ENCODE measurements around the gene DNAH11. TPM values are rescaled to one million over a fixed set of nuclear protein-coding genes. Genes with fewer than 3 reads are reported as not detected.

DNAH11 gene
- total RNA-seq, 1 experiment from 2014 or later: 1.6 TPM

DNA sequence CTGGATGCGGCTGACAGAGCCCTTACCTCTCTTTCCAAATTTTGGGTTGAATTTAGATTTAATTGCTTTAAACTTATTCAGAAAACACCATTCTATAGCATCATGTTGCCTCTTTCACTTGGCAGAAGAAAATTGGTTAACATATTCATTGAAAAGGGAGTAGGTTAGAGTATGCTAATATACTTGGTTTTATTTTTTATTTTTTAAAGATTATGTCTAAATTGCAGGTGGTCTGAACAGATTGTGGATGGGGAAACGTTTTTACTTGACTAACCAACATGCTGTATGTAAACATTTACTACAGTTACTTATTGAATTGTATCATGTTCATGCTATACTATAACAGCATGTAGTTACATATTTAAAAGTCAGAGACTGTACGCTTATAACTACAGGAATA, 65.6 kb downstream of the DNAH11 start:
- H2AFZ ChIP-seq (ENCODE audit: low read length): no peak overlapping the region
- no peak for TF ChIP-seq EZH2 (IDR thresholded peaks at IDR 0.05; ENCODE audit: low read length, unreplicated experiment)
- TF ChIP-seq, protein P1, sequence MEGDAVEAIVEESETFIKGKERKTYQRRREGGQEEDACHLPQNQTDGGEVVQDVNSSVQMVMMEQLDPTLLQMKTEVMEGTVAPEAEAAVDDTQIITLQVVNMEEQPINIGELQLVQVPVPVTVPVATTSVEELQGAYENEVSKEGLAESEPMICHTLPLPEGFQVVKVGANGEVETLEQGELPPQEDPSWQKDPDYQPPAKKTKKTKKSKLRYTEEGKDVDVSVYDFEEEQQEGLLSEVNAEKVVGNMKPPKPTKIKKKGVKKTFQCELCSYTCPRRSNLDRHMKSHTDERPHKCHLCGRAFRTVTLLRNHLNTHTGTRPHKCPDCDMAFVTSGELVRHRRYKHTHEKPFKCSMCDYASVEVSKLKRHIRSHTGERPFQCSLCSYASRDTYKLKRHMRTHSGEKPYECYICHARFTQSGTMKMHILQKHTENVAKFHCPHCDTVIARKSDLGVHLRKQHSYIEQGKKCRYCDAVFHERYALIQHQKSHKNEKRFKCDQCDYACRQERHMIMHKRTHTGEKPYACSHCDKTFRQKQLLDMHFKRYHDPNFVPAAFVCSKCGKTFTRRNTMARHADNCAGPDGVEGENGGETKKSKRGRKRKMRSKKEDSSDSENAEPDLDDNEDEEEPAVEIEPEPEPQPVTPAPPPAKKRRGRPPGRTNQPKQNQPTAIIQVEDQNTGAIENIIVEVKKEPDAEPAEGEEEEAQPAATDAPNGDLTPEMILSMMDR (conservative IDR thresholded peaks at IDR 0.05; ENCODE audit: low read depth, low read length): no peak
- TF ChIP-seq EZH2phosphoT487 (IDR thresholded peaks at IDR 0.05; ENCODE audit: borderline replicate concordance, low read length): no peak
- no TSS peak for BruUV-seq (replicated peaks)

GRCh38 chr7:21611129-21611528, 68.3 kb downstream of the DNAH11 start:
- Histone ChIP-seq H2AFZ (ENCODE audit: low read length) (no peak overlapping the region), H3K9ac (ENCODE audit: low read length) (no peak overlapping the region), H3K79me2 (ENCODE audit: low read length) (no peaks in the 10 kb centered on the region), H3K27me3 (ENCODE audit: low read length) (peaks cover 36% of the 10 kb centered on the region), H3F3A (ENCODE audit: low read length, unreplicated experiment) (no peaks in the 10 kb centered on the region), H3K36me3 (ENCODE audit: low read depth, low read length) (no peaks in the 10 kb centered on the region), H4K20me1 (ENCODE audit: low read length) (no peaks in the 10 kb centered on the region), H3K9me2 (replicated peaks; ENCODE audit: low read length) (no peaks in the 10 kb centered on the region), H3K27ac (ENCODE audit: low read length) (no peak overlapping the region), H3K4me3 (ENCODE audit: low read length) (no peak overlapping the region), H3K9me3 (ENCODE audit: low read length) (no peaks in the 10 kb centered on the region), H3K4me2 (ENCODE audit: low read length) (no peak overlapping the region), H3K4me1 (ENCODE audit: insufficient read depth, low read length) (no peaks in the 10 kb centered on the region)
- ATAC-seq (no peak), DNase-seq (no peak)
- intact Hi-C loops (cut with micrococcal nuclease): no loop called here
- no TSS peak for BruUV-seq (replicated peaks)
- TF ChIP-seq, protein P1 (conservative IDR thresholded peaks at IDR 0.05; ENCODE audit: low read depth, low read length): no peak
- TF ChIP-seq EZH2 (IDR thresholded peaks at IDR 0.05; ENCODE audit: low read length, unreplicated experiment) (no peak), EZH2phosphoT487 (IDR thresholded peaks at IDR 0.05; ENCODE audit: borderline replicate concordance, low read length) (no peak)
- POLR2A ChIA-PET (ENCODE audit: unreplicated experiment): no interaction called here
- CTCF ChIA-PET: no interaction called here

More for the DNA sequence above, 65.6 kb downstream of the DNAH11 start:
- no peaks in the 10 kb centered on the region for H3K9me2 ChIP-seq (replicated peaks; ENCODE audit: low read length)
- intact Hi-C loops (cut with micrococcal nuclease): no loop called here
- POLR2A ChIA-PET (ENCODE audit: unreplicated experiment): no interaction called here
- no peaks in the 10 kb centered on the region for H3K79me2 ChIP-seq (ENCODE audit: low read length)
- H3K27ac ChIP-seq (ENCODE audit: low read length): no peak overlapping the region
- no peaks in the 10 kb centered on the region for H3K36me3 ChIP-seq (ENCODE audit: low read depth, low read length)
- H3F3A ChIP-seq (ENCODE audit: low read length, unreplicated experiment): no peaks in the 10 kb centered on the region
- H3K4me1 ChIP-seq (ENCODE audit: insufficient read depth, low read length): no peaks in the 10 kb centered on the region
- no peaks in the 10 kb centered on the region for H3K9me3 ChIP-seq (ENCODE audit: low read length)
- H3K27me3 ChIP-seq (ENCODE audit: low read length): peaks cover 54% of the 10 kb centered on the region
- H3K4me3 ChIP-seq (ENCODE audit: low read length): no peak overlapping the region
- no peaks in the 10 kb centered on the region for H4K20me1 ChIP-seq (ENCODE audit: low read length)
- no peak for DNase-seq
- CTCF ChIA-PET: no interaction called here
- H3K9ac ChIP-seq (ENCODE audit: low read length): no peak overlapping the region
- no peak overlapping the region for H3K4me2 ChIP-seq (ENCODE audit: low read length)
- no peak for ATAC-seq

DNA sequence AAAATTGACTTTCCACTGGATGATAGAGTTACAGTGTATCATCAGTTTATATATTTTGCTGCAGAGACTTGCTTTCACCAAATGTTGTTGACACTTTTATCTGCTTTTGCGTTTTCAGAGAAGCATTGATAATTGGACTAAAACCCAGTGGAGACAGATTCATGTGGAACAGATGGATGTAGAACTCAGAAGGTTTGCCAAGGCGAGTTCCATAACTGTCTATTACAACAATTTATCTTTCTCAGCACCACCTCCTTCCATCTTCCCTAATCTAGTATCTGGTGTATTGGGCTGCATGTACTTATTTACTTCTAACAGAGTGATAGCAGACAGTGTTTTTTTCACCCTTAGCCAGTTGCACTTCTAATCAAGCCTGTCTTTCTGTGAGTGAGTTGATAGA, 73.3 kb downstream of the DNAH11 start:
- H3K4me1 ChIP-seq (ENCODE audit: insufficient read depth, low read length): peaks cover 22% of the 10 kb centered on the region
- H3K27ac ChIP-seq (ENCODE audit: low read length): no peak overlapping the region
- BruUV-seq (replicated peaks): no TSS peak
- DNase-seq (no peak), ATAC-seq (no peak)
- H3F3A ChIP-seq (ENCODE audit: low read length, unreplicated experiment): no peaks in the 10 kb centered on the region
- no peak overlapping the region for H3K4me2 ChIP-seq (ENCODE audit: low read length)
- H3K27me3 ChIP-seq (ENCODE audit: low read length): peaks cover 2% of the 10 kb centered on the region; the same call in 1 of the 2 replicates
- POLR2A ChIA-PET (ENCODE audit: unreplicated experiment): no interaction called here
- CTCF ChIA-PET: no interaction called here
- no peaks in the 10 kb centered on the region for H4K20me1 ChIP-seq (ENCODE audit: low read length)
- no peak overlapping the region for H2AFZ ChIP-seq (ENCODE audit: low read length)
- TF ChIP-seq EZH2phosphoT487 (IDR thresholded peaks at IDR 0.05; ENCODE audit: borderline replicate concordance, low read length) (no peak), EZH2 (IDR thresholded peaks at IDR 0.05; ENCODE audit: low read length, unreplicated experiment) (no peak)
- TF ChIP-seq, protein P1 (conservative IDR thresholded peaks at IDR 0.05; ENCODE audit: low read depth, low read length): no peak
- H3K36me3 ChIP-seq (ENCODE audit: low read depth, low read length): no peaks in the 10 kb centered on the region
- no peak overlapping the region for H3K9ac ChIP-seq (ENCODE audit: low read length)
- no peaks in the 10 kb centered on the region for H3K9me3 ChIP-seq (ENCODE audit: low read length)
- H3K4me3 ChIP-seq (ENCODE audit: low read length): no peak overlapping the region
- H3K79me2 ChIP-seq (ENCODE audit: low read length): no peaks in the 10 kb centered on the region
- H3K9me2 ChIP-seq (replicated peaks; ENCODE audit: low read length): no peaks in the 10 kb centered on the region
- intact Hi-C loops (cut with micrococcal nuclease): no loop called here

Measured in PC-3 (cell line).